ENCODE results near the gene PRKAG2. TPM values are rescaled to one million over a fixed set of nuclear protein-coding genes. Genes with fewer than 3 reads are reported as not detected.

The PRKAG2 gene
- total and polyA plus RNA-seq, 2 of the 13 experiments (the other 11 are each of a cell fraction or from before 2014, with no cell fraction given), result 0.90 to 1.3 TPM

- TF ChIP-seq ZNF577 (CRISPR knock-in tag; IDR thresholded peaks at IDR 0.05; ENCODE audit: borderline replicate concordance, low read depth), result no peak
- no peak for TF ChIP-seq AKNA (CRISPR knock-in tag; IDR thresholded peaks at IDR 0.05; ENCODE audit: borderline replicate concordance)
- TF ChIP-seq RFX1 (IDR thresholded peaks at IDR 0.05), result no peak
- TF ChIP-seq SRY (CRISPR knock-in tag; IDR thresholded peaks at IDR 0.05), result no peak
These were observed 198.7 kb downstream of the PRKAG2 start (continued) for GRCh38 chr7:151678227-151678604.

GRCh38 chr7:151677581-151678226 is 199.2 kb downstream of the PRKAG2 start:
- POLR2A ChIA-PET, result no interaction called here
- H3K36me3 ChIP-seq (replicated peaks in 1 of 2; ENCODE audit: control insufficient read depth in 1 of 2, insufficient read depth in 2 of 2, low read length in 2 of 2), result no peaks in the 10 kb centered on the region
- FAIRE-seq (no peak), DNase-seq (ENCODE audit: low spot score) (no peak), ATAC-seq (no peak)
- H2AFZ ChIP-seq (ENCODE audit: low read length), result no peak overlapping the region
- H3K9ac ChIP-seq (ENCODE audit: insufficient read depth, low read depth, low read length), result no peak overlapping the region
- no peak overlapping the region for H3K4me3 ChIP-seq (replicated peaks in 1 of 3; ENCODE audit: insufficient read depth in 1 of 3, low read depth in 2 of 3, low read length in 3 of 3)
- BruUV-seq (replicated peaks), result no TSS peak
- H3K27me3 ChIP-seq (ENCODE audit: control insufficient read depth in 1 of 2, insufficient read depth in 2 of 2, low read length in 2 of 2), result peaks cover 0 to 14% of the 10 kb centered on the region in 2 experiments; a peak in 1 of 5 replicates
- WGBS (ENCODE audit: low lambda C conversion rate), result 28% methylated on average over 14 of the region's 14 CpGs
- no peaks in the 10 kb centered on the region for H3K9me3 ChIP-seq (ENCODE audit: low read length)
- intact Hi-C loops (cut with micrococcal nuclease; ENCODE audit: unreplicated experiment), result no loop called here
- in situ Hi-C loops (cut with HindIII; ENCODE audit: extremely low pct_ligation_motif_present, low pct_unique_long_range_greater_than_20kb), result no loop called here
- no peak overlapping the region for H3K27ac ChIP-seq (ENCODE audit: extremely low read length, insufficient read depth, low read length)
- TF ChIP-seq NFIB (CRISPR knock-in tag; IDR thresholded peaks at IDR 0.05; ENCODE audit: borderline replicate concordance) (no peak), U2AF1 (optimal IDR thresholded peaks at IDR 0.05; ENCODE audit: low read depth, low read length) (no peak), ZNF761 (CRISPR knock-in tag; conservative IDR thresholded peaks at IDR 0.05) (no peak), ZC3H13 (CRISPR knock-in tag; IDR thresholded peaks at IDR 0.05) (no peak)
- CTCF ChIA-PET (ENCODE audit: low intra/inter-chr PET ratio, low total read pairs), result no interaction called here
- H4K20me1 ChIP-seq (ENCODE audit: insufficient read depth, low read length), result no peaks in the 10 kb centered on the region
- H3K79me2 ChIP-seq (ENCODE audit: insufficient read depth, low read length), result no peaks in the 10 kb centered on the region
- H3K4me1 ChIP-seq (ENCODE audit: insufficient read depth, low read length), result no peaks in the 10 kb centered on the region
- H3K4me2 ChIP-seq (ENCODE audit: low read depth, low read length), result no peak overlapping the region
